Testis (tissue), 3 donors: Measurements from ENCODE around the gene SERPINA12. TPM values are rescaled to one million over a fixed set of nuclear protein-coding genes. Genes with fewer than 3 reads are reported as not detected.
"Not testable (repeated sequence)": the region's sequence is repeated elsewhere in the genome, so short reads cannot be mapped to it uniquely, and the experiment has no call there.

Source experiments
- DNase-seq: peaks from one replicate; pipeline ENCODE4 v3.0.0-alpha.2; 2019
- H3K27ac ChIP-seq, 2 donors: fragments of 200-600 bp; sonication (generic); one replicate each; pipeline ENCODE4 v1.5.1; 2019
- H3K27me3 ChIP-seq: fragments of 200-600 bp; sonication (generic); one replicate; pipeline ENCODE4 v1.5.1; 2019
- H3K36me3 ChIP-seq: fragments of 200-600 bp; sonication (generic); one replicate; pipeline ENCODE4 v1.5.1; 2017; ENCODE audit warnings: low read depth; ENCODE audit errors: missing control alignments
- H3K4me1 ChIP-seq: fragments of 200-600 bp; sonication (generic); one replicate; pipeline ENCODE4 v1.5.1; 2019
- H3K4me3 ChIP-seq, 2 donors: fragments of 200-600 bp; sonication (generic); one replicate each; pipeline ENCODE4 v1.5.1; 2017 to 2019
- H3K9me3 ChIP-seq: fragments of 200-600 bp; sonication (generic); one replicate; pipeline ENCODE4 v1.5.1; 2017
- CTCF ChIP-seq, 3 experiments: fragments of 450-650 bp in 2 of 3; fragments of 200-600 bp in 1 of 3; sonication (generic) in 1 of 3; IDR thresholded peaks; one replicate each; pipeline ENCODE4 v1.5.1; 2016 to 2019; ENCODE audit warnings: antibody characterized with exemption in 3 of 3, mild to moderate bottlenecking in 2 of 3, moderate library complexity in 1 of 3
- POLR2A ChIP-seq: fragments of 450-650 bp; IDR thresholded peaks from one replicate; pipeline ENCODE4 v1.6.1; 2017; ENCODE audit warnings: antibody characterized with exemption, mild to moderate bottlenecking, moderate library complexity
- WGBS, 2 donors: methylation state at CpG; one replicate each; pipeline ENCODE4 v1.1.5; 2018; 5-methylcytosine and 5-hydroxymethylcytosine counted together
- intact Hi-C: fragments of 100-400 bp; cut with DNase I; formaldehyde crosslinking; loops from one replicate; pipeline ENCODE4 v1.15.1; 2023; ENCODE audit warnings: low total_unique reads
- polyA plus RNA-seq: library from polyadenylated mRNA; stranded (reverse); fragments of 350-450 nt; fragmentation: Illumina TruSeq; extraction: RNeasy Lipid Tissue Mini Kit (QIAGEN cat#74804); gene quantifications from one replicate; pipeline ENCODE4 v1.2.3, GENCODE V29; 2014; ENCODE audit warnings: low read depth, low replicate concordance; ENCODE audit not compliant: insufficient read depth
- total RNA-seq, 2 donors: library from RNA; depleted of rRNA; stranded (reverse); fragments of >200 nt; gene quantifications; one replicate each; pipeline ENCODE4 v1.2.3, GENCODE V29; 2016

SERPINA12 gene
- total and polyA plus RNA-seq, 3 donors from 2014 or later, result 0.25 to 0.47 TPM; not detected in 1

DNA sequence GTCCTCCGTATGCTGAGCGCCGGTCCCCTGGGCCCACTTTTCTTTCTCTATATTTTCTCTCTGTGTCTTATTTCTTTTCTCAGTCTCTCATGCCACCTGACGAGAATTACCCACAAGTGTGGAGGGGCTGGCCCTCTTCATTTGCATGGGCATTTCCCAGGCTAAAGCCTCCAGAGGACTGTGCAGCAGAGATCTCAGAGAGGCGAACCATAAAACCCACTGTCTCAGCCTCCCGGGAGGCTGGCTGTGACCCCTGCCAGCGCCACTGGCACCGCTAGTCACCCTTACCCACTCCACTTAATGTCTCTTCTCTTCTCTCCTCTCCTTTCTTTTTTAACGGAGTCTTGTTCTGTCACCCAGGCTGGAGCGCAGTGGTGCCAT lies 26.2 kb downstream of the SERPINA12 start:
- H3K4me3 ChIP-seq, result no peak overlapping the region
- TF ChIP-seq CTCF (IDR thresholded peaks at IDR 0.05) (no peak), POLR2A (no peak)
- H3K4me1 ChIP-seq, result peaks cover 11% of the 10 kb centered on the region
- H3K9me3 ChIP-seq, result no peaks in the 10 kb centered on the region
- no peak for DNase-seq
- intact Hi-C loops, result no loop called here
- H3K27me3 ChIP-seq, result no peaks in the 10 kb centered on the region
- 87 to 91% methylated on average over 10 of the region's 10 CpGs for WGBS, 2 donors
- H3K36me3 ChIP-seq, result no peaks in the 10 kb centered on the region
- no peak overlapping the region for H3K27ac ChIP-seq

- DNase-seq, H3K27ac ChIP-seq, H3K9me3 ChIP-seq, H3K36me3 ChIP-seq, H3K4me3 ChIP-seq, intact Hi-C loops, H3K27me3 ChIP-seq: not testable (repeated sequence)
- WGBS, 2 donors, result 69 to 80% methylated on average over 10 of the region's 10 CpGs
- H3K4me1 ChIP-seq, result peaks cover 11% of the 10 kb centered on the region
These were observed 26.9 kb downstream of the SERPINA12 start for GRCh38 chr14:94482132-94483070.

GRCh38 chr14:94481468-94482131 lies 27.7 kb downstream of the SERPINA12 start:
- DNase-seq, result no peak
- no peak overlapping the region for H3K27ac ChIP-seq
- no peaks in the 10 kb centered on the region for H3K9me3 ChIP-seq
- peaks cover 8% of the 10 kb centered on the region for H3K4me1 ChIP-seq
- TF ChIP-seq CTCF (IDR thresholded peaks at IDR 0.05), result no peak
- TF ChIP-seq POLR2A, result no peak
- H3K4me3 ChIP-seq, result no peak overlapping the region
- H3K36me3 ChIP-seq, result no peaks in the 10 kb centered on the region
- 94 to 100% methylated on average over 3 to 5 of the region's 5 CpGs for WGBS, 2 donors
- intact Hi-C loops, result no loop called here
- no peaks in the 10 kb centered on the region for H3K27me3 ChIP-seq

GRCh38 chr14:94480809-94481208 lies 28.5 kb downstream of the SERPINA12 start:
- Histone ChIP-seq H3K27ac (no peak overlapping the region), H3K27me3 (no peaks in the 10 kb centered on the region), H3K36me3 (no peaks in the 10 kb centered on the region), H3K9me3 (no peaks in the 10 kb centered on the region), H3K4me1 (no peaks in the 10 kb centered on the region), H3K4me3 (no peak overlapping the region)
- intact Hi-C loops, result no loop called here
- 25 to 50% methylated on average over 2 of the region's 2 CpGs for WGBS, 2 donors
- no peak for TF ChIP-seq CTCF (IDR thresholded peaks at IDR 0.05)
- no peak for TF ChIP-seq POLR2A
- no peak for DNase-seq

GRCh38 chr14:94478420-94478819 lies 30.8 kb downstream of the SERPINA12 start:
- Histone ChIP-seq H3K9me3 (no peaks in the 10 kb centered on the region), H3K36me3 (no peaks in the 10 kb centered on the region), H3K27ac (no peak overlapping the region), H3K27me3 (no peaks in the 10 kb centered on the region), H3K4me3 (no peak overlapping the region), H3K4me1 (no peaks in the 10 kb centered on the region)
- intact Hi-C loops, result no loop called here
- TF ChIP-seq POLR2A (no peak), CTCF (IDR thresholded peaks at IDR 0.05) (no peak)
- no peak for DNase-seq
